HepG2 (cell line): Measurements from ENCODE around the gene NOTUM. TPM values are rescaled to one million over a fixed set of nuclear protein-coding genes. Genes with fewer than 3 reads are reported as not detected.
A peak's percentile ranks its signal among the peaks of the same experiment; 100 is the strongest.

ENCODE experiments used
- ELF4 ChIP-seq: sonication (generic); formaldehyde crosslinking; IDR thresholded peaks from 2 replicates; pipeline ENCODE4 v1.5.0; 2020; ENCODE audit warnings: missing genetic modification reagents, mild to moderate bottlenecking, moderate library complexity, borderline replicate concordance
- GATAD2A ChIP-seq: IDR thresholded peaks from 2 replicates; pipeline ENCODE4 v1.6.1; 2016
- TRIM24 ChIP-seq: sonication (generic); formaldehyde crosslinking; IDR thresholded peaks from 2 replicates; pipeline ENCODE4 v1.8.0; 2022; ENCODE audit warnings: mild to moderate bottlenecking, missing genetic modification reagents
- XRCC5 ChIP-seq: fragments of 200-400 bp; formaldehyde crosslinking; optimal IDR thresholded peaks from 2 replicates; pipeline ENCODE3; 2017; ENCODE audit warnings: mild to moderate bottlenecking, low read length
- ZNF337 ChIP-seq: sonication (generic); formaldehyde crosslinking; IDR thresholded peaks from 2 replicates; pipeline ENCODE4 v1.5.1; 2020; ENCODE audit warnings: missing genetic modification reagents, low read depth, mild to moderate bottlenecking, borderline replicate concordance
- ZNF749 ChIP-seq: sonication (generic); formaldehyde crosslinking; IDR thresholded peaks from 2 replicates; pipeline ENCODE4 v1.8.0; 2022; ENCODE audit warnings: mild to moderate bottlenecking, missing genetic modification reagents, moderate library complexity, borderline replicate concordance
- polyA plus RNA-seq, 8 experiments: library from polyadenylated mRNA; depleted of rRNA in 3 of 8; stranded (reverse) in 7 of 8; unstranded in 1 of 8; fragments of >200 nt; fragmentation: Illumina TruSeq in 4 of 8; extraction: Trizol in 4 of 8; gene quantifications; 2 replicates each; pipeline versions ENCODE4 v1.2.1 to v1.2.3, GENCODE V29; 2011 to 2016; ENCODE audit warnings: low read depth in 4 of 8, missing spikeins in 1 of 8, mixed read lengths in 1 of 8; ENCODE audit not compliant: insufficient read depth in 1 of 8
- total RNA-seq, 5 experiments: library from RNA; depleted of rRNA; stranded (reverse); fragments of >200 nt; fragmentation: Illumina TruSeq; extraction: Trizol; gene quantifications; 2 replicates each; pipeline ENCODE4 v1.2.3, GENCODE V29; 2016; ENCODE audit warnings: low read depth in 1 of 5
- TF ChIP-seq, protein P1 (sequence below), 2 experiments: fragments of 450-650 bp in 1 of 2; sonication (generic) in 1 of 2; formaldehyde crosslinking in 1 of 2; IDR thresholded peaks; 2 replicates each; pipeline versions ENCODE4 v1.6.1 to v1.8.0; 2016 to 2022; ENCODE audit warnings: antibody characterized with exemption in 1 of 2, mild to moderate bottlenecking in 1 of 2, missing genetic modification reagents in 1 of 2
- TF ChIP-seq, protein P2 (sequence below): IDR thresholded peaks from 2 replicates; pipeline ENCODE4 v1.6.1; 2016
- TF ChIP-seq, protein P3 (sequence below): sonication (generic); formaldehyde crosslinking; IDR thresholded peaks from 2 replicates; pipeline ENCODE4 v1.8.1; 2023; ENCODE audit warnings: mild to moderate bottlenecking, missing genetic modification reagents
- TF ChIP-seq, protein P4 (sequence below): sonication (generic); formaldehyde crosslinking; IDR thresholded peaks from 2 replicates; pipeline ENCODE4; 2020; ENCODE audit warnings: missing genetic modification reagents, mild to moderate bottlenecking, borderline replicate concordance
- TF ChIP-seq, protein P5 (sequence below): sonication (generic); formaldehyde crosslinking; IDR thresholded peaks from 2 replicates; pipeline ENCODE4 v1.4.0; 2020; ENCODE audit warnings: missing genetic modification reagents

NOTUM gene
- total and polyA plus RNA-seq, 2 of the 13 experiments (the other 11 are each of a cell fraction or from before 2014, with no cell fraction given): 150 to 160 TPM

DNA sequence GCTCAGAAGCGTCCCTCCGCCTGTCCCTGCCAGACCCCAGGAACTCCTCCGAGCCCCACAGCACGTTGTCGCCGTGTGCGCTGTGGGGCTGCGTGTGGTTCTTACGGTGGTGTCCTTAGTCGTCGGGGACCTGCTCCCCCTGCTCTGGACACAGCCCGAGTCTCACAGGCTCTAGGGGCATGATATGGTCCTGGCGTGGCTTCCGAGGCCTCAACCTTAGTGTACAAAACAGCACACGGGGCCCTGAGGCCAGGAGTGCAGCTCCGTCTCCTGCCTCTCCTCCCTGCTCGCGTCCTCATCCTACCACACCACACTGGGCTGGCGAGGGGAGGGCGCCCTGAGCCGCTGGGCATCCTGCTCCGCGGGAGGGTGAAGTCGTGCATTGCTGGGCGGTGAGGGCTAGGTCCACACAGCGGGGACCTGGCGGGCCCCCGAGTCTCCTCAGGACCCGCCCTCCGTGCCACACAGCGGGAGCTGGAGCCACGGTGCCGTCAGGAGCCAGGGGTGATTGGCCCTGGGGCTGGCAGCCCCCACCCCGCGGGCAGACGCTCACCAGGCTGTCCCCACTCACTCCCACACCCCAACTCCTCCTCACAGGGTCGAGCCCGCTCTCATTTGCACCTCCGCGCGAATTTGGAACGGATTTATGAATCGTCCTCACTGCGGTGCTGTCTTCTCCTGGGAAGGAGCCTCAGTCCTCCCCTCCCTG lies 32.3 kb downstream of the NOTUM start (continued):
- TF ChIP-seq, protein P1, sequence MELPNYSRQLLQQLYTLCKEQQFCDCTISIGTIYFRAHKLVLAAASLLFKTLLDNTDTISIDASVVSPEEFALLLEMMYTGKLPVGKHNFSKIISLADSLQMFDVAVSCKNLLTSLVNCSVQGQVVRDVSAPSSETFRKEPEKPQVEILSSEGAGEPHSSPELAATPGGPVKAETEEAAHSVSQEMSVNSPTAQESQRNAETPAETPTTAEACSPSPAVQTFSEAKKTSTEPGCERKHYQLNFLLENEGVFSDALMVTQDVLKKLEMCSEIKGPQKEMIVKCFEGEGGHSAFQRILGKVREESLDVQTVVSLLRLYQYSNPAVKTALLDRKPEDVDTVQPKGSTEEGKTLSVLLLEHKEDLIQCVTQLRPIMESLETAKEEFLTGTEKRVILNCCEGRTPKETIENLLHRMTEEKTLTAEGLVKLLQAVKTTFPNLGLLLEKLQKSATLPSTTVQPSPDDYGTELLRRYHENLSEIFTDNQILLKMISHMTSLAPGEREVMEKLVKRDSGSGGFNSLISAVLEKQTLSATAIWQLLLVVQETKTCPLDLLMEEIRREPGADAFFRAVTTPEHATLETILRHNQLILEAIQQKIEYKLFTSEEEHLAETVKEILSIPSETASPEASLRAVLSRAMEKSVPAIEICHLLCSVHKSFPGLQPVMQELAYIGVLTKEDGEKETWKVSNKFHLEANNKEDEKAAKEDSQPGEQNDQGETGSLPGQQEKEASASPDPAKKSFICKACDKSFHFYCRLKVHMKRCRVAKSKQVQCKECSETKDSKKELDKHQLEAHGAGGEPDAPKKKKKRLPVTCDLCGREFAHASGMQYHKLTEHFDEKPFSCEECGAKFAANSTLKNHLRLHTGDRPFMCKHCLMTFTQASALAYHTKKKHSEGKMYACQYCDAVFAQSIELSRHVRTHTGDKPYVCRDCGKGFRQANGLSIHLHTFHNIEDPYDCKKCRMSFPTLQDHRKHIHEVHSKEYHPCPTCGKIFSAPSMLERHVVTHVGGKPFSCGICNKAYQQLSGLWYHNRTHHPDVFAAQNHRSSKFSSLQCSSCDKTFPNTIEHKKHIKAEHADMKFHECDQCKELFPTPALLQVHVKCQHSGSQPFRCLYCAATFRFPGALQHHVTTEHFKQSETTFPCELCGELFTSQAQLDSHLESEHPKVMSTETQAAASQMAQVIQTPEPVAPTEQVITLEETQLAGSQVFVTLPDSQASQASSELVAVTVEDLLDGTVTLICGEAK (IDR thresholded peaks at IDR 0.05): no peak
- TF ChIP-seq, protein P1 (CRISPR knock-in tag; IDR thresholded peaks at IDR 0.05): peak; percentile 38; the same call in 1 of the 2 replicates
- TF ChIP-seq, protein P2, sequence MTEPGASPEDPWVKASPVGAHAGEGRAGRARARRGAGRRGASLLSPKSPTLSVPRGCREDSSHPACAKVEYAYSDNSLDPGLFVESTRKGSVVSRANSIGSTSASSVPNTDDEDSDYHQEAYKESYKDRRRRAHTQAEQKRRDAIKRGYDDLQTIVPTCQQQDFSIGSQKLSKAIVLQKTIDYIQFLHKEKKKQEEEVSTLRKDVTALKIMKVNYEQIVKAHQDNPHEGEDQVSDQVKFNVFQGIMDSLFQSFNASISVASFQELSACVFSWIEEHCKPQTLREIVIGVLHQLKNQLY: no peak
- TF ChIP-seq ELF4: no peak
- TF ChIP-seq, protein P3, sequence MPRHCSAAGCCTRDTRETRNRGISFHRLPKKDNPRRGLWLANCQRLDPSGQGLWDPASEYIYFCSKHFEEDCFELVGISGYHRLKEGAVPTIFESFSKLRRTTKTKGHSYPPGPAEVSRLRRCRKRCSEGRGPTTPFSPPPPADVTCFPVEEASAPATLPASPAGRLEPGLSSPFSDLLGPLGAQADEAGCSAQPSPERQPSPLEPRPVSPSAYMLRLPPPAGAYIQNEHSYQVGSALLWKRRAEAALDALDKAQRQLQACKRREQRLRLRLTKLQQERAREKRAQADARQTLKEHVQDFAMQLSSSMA (CRISPR knock-in tag): peak; percentile 85; the same call in 1 of the 2 replicates
- TF ChIP-seq ZNF337: no peak
- TF ChIP-seq ZNF749: peak; percentile 57; the same call in 1 of the 2 replicates
- peak; percentile 47; the same call in 1 of the 2 replicates for TF ChIP-seq GATAD2A (CRISPR knock-in tag)
- TF ChIP-seq TRIM24 (CRISPR knock-in tag): 0 out of 2 replicates have a peak, but pooled peaks have one; percentile 24
- no peak for TF ChIP-seq XRCC5
- TF ChIP-seq, protein P4, sequence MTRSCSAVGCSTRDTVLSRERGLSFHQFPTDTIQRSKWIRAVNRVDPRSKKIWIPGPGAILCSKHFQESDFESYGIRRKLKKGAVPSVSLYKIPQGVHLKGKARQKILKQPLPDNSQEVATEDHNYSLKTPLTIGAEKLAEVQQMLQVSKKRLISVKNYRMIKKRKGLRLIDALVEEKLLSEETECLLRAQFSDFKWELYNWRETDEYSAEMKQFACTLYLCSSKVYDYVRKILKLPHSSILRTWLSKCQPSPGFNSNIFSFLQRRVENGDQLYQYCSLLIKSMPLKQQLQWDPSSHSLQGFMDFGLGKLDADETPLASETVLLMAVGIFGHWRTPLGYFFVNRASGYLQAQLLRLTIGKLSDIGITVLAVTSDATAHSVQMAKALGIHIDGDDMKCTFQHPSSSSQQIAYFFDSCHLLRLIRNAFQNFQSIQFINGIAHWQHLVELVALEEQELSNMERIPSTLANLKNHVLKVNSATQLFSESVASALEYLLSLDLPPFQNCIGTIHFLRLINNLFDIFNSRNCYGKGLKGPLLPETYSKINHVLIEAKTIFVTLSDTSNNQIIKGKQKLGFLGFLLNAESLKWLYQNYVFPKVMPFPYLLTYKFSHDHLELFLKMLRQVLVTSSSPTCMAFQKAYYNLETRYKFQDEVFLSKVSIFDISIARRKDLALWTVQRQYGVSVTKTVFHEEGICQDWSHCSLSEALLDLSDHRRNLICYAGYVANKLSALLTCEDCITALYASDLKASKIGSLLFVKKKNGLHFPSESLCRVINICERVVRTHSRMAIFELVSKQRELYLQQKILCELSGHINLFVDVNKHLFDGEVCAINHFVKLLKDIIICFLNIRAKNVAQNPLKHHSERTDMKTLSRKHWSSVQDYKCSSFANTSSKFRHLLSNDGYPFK: peak; percentile 53; the same call in 1 of the 2 replicates
- TF ChIP-seq, protein P5, sequence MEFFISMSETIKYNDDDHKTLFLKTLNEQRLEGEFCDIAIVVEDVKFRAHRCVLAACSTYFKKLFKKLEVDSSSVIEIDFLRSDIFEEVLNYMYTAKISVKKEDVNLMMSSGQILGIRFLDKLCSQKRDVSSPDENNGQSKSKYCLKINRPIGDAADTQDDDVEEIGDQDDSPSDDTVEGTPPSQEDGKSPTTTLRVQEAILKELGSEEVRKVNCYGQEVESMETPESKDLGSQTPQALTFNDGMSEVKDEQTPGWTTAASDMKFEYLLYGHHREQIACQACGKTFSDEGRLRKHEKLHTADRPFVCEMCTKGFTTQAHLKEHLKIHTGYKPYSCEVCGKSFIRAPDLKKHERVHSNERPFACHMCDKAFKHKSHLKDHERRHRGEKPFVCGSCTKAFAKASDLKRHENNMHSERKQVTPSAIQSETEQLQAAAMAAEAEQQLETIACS (CRISPR knock-in tag): no peak
